Measurements from ENCODE around the gene KIAA0232.
A peak's percentile ranks its signal among the peaks of the same experiment; 100 is the strongest.

Gene KIAA0232

DNA sequence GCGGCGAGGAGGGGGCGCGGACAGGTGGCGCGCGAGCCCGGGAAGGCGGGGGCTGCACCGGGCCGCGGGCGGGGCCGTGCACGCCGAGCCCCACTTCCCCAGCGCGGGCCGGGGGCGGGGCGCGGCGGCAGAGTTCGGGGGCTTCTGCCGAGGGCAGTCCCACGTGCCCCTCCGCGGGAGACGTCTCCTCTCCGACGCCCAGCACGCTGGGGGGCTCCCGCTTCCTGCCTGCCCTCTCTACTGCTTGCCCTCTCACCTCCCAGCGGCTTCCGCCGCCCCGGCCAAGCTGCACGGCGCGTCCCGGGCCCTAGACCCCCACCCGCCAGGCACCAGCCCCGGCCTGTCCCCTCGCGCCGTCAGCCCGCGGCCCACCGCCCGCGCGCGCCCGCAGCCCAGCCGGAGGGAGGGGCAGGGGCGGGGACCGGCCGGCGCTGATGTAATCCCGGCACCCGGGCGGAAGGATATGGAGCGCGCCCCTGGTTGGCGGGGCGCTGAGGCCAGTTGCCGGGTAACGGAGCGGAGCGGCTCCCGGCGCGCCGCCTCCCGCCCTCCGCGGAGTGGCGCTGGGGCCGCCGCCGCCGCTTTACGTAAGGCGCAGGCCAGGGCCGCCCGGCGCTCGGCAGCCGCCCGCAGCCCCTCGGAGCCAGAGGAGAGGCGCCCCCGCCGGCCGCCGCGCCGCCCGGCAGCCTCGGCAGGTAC lies at the start of gene KIAA0232:
Gene KIAA0232, plus strand, starts transcription at position 581 of the 699 bp plus-strand sequence. CDS start 41,727 bp downstream, outside the sequence.
- Histone ChIP-seq H3K27ac (ENCODE audit: low read length) (peak within 1 kb of the TSS; percentile 70), H3K9me3 (ENCODE audit: control insufficient read depth in 1 of 2, low read length in 2 of 2) (no peaks in the 10 kb centered on the region), H3K36me3 (ENCODE audit: control insufficient read depth in 1 of 2, insufficient read depth in 2 of 2, low read length in 2 of 2) (peaks cover 0 to 5% of the 10 kb centered on the region in 2 donors), H3K4me3 (ENCODE audit: low read depth in 1 of 2, low read length in 2 of 2) (peak within 1 kb of the TSS; percentile 59 to 89), H3K27me3 (ENCODE audit: low read depth, low read length) (no peaks in the 10 kb centered on the region), H3K4me1 (ENCODE audit: control insufficient read depth in 1 of 2, insufficient read depth in 2 of 2, low read length in 2 of 2) (peaks cover 0 to 27% of the 10 kb centered on the region in 2 donors)

DNA sequence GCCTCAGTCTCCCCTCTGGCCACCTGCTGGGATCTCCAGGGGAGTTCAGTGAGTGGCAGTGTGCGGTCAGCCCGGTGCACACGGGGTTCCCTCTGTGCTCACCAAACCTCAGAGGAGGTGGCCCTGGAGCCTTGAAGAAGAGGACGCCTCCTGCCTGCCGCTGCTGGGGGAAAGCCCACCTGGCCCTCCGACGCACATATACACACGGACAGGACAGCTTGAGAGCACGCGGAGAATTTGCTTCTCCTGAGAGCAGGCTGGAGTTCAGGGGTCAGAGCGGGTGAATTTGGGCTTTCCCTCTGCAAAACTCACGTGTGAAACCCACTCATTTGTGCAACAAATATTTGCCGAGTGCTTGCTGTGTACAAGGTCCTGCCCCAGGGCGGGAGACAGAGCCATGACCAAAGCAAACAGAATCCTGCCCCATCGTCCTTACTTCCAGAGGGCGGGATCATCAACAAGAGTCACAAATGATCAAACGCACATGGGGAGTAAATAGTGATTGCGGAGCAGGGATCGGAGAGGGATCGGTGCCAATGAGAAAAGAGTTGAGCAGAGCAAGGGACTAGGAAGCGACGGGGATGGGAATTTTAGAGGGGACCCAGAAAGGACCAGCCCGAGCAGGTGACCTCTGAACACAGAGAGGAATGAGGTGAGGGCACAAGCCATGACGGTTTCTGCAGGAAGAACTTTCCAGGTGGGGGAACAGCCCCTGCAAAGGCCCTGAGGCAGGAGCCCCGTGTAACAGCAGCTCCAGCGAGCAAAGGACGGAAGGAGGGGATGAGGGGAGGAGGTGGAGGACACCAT lies 49.0 kb upstream of the KIAA0232 start:
- Histone ChIP-seq H3K4me3 (ENCODE audit: low read depth in 1 of 2, low read length in 2 of 2) (no peak overlapping the region), H3K27me3 (ENCODE audit: low read depth, low read length) (no peaks in the 10 kb centered on the region), H3K36me3 (ENCODE audit: control insufficient read depth in 1 of 2, insufficient read depth in 2 of 2, low read length in 2 of 2) (no peaks in the 10 kb centered on the region), H3K4me1 (ENCODE audit: control insufficient read depth in 1 of 2, insufficient read depth in 2 of 2, low read length in 2 of 2) (peaks cover 0 to 5% of the 10 kb centered on the region in 2 donors), H3K27ac (ENCODE audit: low read length) (no peak overlapping the region), H3K9me3 (ENCODE audit: control insufficient read depth in 1 of 2, low read length in 2 of 2) (no peaks in the 10 kb centered on the region)

- Histone ChIP-seq H3K36me3 (ENCODE audit: control insufficient read depth in 1 of 2, insufficient read depth in 2 of 2, low read length in 2 of 2) (no peaks in the 10 kb centered on the region), H3K27me3 (ENCODE audit: low read depth, low read length) (no peaks in the 10 kb centered on the region), H3K4me3 (ENCODE audit: low read depth in 1 of 2, low read length in 2 of 2) (no peak overlapping the region), H3K4me1 (ENCODE audit: control insufficient read depth in 1 of 2, insufficient read depth in 2 of 2, low read length in 2 of 2) (peaks cover 0 to under 1% of the 10 kb centered on the region in 2 donors), H3K27ac (ENCODE audit: low read length) (no peak overlapping the region), H3K9me3 (ENCODE audit: control insufficient read depth in 1 of 2, low read length in 2 of 2) (no peaks in the 10 kb centered on the region)
Observed at GRCh38 chr4:6734165-6734786, 48.3 kb upstream of the KIAA0232 start.

DNA sequence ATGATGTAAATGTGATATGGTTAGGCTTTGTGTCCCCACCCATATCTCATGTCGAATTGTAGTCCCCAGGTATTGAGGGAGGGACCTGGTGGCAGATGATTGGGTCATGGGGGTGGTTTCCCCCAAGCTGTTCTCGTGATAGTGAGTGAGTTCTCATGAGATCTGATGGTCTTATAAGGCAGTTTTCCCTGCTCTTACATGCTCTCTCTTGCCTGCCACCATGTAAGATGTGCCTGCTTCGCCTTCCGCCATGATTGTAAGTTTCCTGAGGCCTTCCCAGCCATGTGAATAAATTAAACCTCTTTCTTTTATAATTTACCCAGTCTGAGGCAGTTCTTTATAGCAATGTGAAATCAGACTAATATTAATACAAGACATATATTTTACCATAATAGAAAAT lies 42.6 kb upstream of the KIAA0232 start:
- H3K4me1 ChIP-seq (ENCODE audit: control insufficient read depth in 1 of 2, insufficient read depth in 2 of 2, low read length in 2 of 2) = no peaks in the 10 kb centered on the region
- no peaks in the 10 kb centered on the region for H3K9me3 ChIP-seq (ENCODE audit: control insufficient read depth in 1 of 2, low read length in 2 of 2)
- H3K36me3 ChIP-seq (ENCODE audit: control insufficient read depth in 1 of 2, insufficient read depth in 2 of 2, low read length in 2 of 2) = no peaks in the 10 kb centered on the region

GRCh38 chr4:6740347-6740746 lies 42.2 kb upstream of the KIAA0232 start:
- no peaks in the 10 kb centered on the region for H3K27me3 ChIP-seq (ENCODE audit: low read depth, low read length)
- H3K27ac ChIP-seq (ENCODE audit: low read length) = no peak overlapping the region
- no peak overlapping the region for H3K4me3 ChIP-seq (ENCODE audit: low read depth in 1 of 2, low read length in 2 of 2)
- H3K36me3 ChIP-seq (ENCODE audit: control insufficient read depth in 1 of 2, insufficient read depth in 2 of 2, low read length in 2 of 2) = no peaks in the 10 kb centered on the region
- H3K9me3 ChIP-seq (ENCODE audit: control insufficient read depth in 1 of 2, low read length in 2 of 2) = no peaks in the 10 kb centered on the region
- H3K4me1 ChIP-seq (ENCODE audit: control insufficient read depth in 1 of 2, insufficient read depth in 2 of 2, low read length in 2 of 2) = no peaks in the 10 kb centered on the region

More for the DNA sequence above, 42.6 kb upstream of the KIAA0232 start:
- no peaks in the 10 kb centered on the region for H3K27me3 ChIP-seq (ENCODE audit: low read depth, low read length)
- no peak overlapping the region for H3K4me3 ChIP-seq (ENCODE audit: low read depth in 1 of 2, low read length in 2 of 2)
- H3K27ac ChIP-seq (ENCODE audit: low read length) = no peak overlapping the region

GRCh38 chr4:6742507-6742906 lies 40.0 kb upstream of the KIAA0232 start:
- H3K27ac ChIP-seq (ENCODE audit: low read length) = no peak overlapping the region
- H3K27me3 ChIP-seq (ENCODE audit: low read depth, low read length) = no peaks in the 10 kb centered on the region
- no peaks in the 10 kb centered on the region for H3K9me3 ChIP-seq (ENCODE audit: control insufficient read depth in 1 of 2, low read length in 2 of 2)
- H3K4me1 ChIP-seq (ENCODE audit: control insufficient read depth in 1 of 2, insufficient read depth in 2 of 2, low read length in 2 of 2) = no peaks in the 10 kb centered on the region
- H3K4me3 ChIP-seq (ENCODE audit: low read depth in 1 of 2, low read length in 2 of 2) = no peak overlapping the region
- H3K36me3 ChIP-seq (ENCODE audit: control insufficient read depth in 1 of 2, insufficient read depth in 2 of 2, low read length in 2 of 2) = no peaks in the 10 kb centered on the region

DNA sequence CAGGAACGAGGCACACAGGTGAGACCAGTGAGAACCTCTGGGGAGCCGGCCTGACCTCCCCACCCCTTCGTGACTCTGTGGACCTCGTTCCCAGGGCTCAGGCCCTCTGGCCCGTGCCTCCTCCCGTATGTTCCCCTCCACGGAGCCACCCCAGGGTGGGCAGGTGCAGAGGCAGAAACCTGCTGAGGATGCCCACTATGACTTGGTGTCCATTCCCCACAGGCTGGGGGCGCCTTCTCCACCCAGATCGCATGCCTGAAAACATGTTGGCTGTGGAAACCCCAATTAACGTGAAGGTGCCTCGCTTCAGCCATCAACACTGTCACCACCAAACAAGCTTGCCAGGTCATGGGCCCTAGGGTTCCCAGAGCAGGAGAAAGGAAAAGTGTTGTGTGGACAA lies 39.5 kb upstream of the KIAA0232 start:
- Histone ChIP-seq H3K36me3 (ENCODE audit: control insufficient read depth in 1 of 2, insufficient read depth in 2 of 2, low read length in 2 of 2) (no peaks in the 10 kb centered on the region), H3K9me3 (ENCODE audit: control insufficient read depth in 1 of 2, low read length in 2 of 2) (no peaks in the 10 kb centered on the region), H3K27ac (ENCODE audit: low read length) (no peak overlapping the region), H3K4me3 (ENCODE audit: low read depth in 1 of 2, low read length in 2 of 2) (no peak overlapping the region), H3K27me3 (ENCODE audit: low read depth, low read length) (no peaks in the 10 kb centered on the region), H3K4me1 (ENCODE audit: control insufficient read depth in 1 of 2, insufficient read depth in 2 of 2, low read length in 2 of 2) (no peaks in the 10 kb centered on the region)

DNA sequence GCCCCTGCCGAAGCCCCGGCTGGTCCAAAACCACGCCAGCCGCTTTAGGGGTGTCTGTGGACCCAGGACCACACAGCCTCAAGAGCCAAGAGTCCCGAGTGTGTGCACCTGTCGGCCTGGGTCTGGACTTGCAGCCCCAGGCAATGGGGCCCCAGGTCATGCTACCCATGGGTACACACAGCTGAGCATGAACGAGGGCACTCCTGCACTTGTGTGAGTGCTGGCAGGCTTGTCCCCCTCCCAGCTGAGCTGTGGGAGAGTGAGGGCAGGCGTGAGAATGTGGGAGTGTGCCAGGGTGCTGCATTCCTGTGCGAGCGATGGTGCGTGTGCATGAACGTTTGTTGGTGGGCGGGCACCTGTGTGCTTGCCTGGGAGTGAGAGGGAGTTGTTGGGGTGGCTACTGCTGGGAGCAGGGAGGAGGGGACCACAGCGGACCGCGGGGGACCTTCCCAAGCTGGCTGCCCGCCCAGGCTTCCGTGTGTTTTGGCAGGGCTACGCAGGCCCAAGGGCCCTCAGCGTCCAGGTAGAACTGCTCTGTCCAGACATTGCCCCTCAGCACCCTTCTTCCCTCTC lies 35.7 kb upstream of the KIAA0232 start:
- Histone ChIP-seq H3K9me3 (ENCODE audit: control insufficient read depth in 1 of 2, low read length in 2 of 2) (no peaks in the 10 kb centered on the region), H3K27me3 (ENCODE audit: low read depth, low read length) (no peaks in the 10 kb centered on the region), H3K36me3 (ENCODE audit: control insufficient read depth in 1 of 2, insufficient read depth in 2 of 2, low read length in 2 of 2) (no peaks in the 10 kb centered on the region), H3K4me3 (ENCODE audit: low read depth in 1 of 2, low read length in 2 of 2) (no peak overlapping the region), H3K27ac (ENCODE audit: low read length) (no peak overlapping the region), H3K4me1 (ENCODE audit: control insufficient read depth in 1 of 2, insufficient read depth in 2 of 2, low read length in 2 of 2) (no peaks in the 10 kb centered on the region)

DNA sequence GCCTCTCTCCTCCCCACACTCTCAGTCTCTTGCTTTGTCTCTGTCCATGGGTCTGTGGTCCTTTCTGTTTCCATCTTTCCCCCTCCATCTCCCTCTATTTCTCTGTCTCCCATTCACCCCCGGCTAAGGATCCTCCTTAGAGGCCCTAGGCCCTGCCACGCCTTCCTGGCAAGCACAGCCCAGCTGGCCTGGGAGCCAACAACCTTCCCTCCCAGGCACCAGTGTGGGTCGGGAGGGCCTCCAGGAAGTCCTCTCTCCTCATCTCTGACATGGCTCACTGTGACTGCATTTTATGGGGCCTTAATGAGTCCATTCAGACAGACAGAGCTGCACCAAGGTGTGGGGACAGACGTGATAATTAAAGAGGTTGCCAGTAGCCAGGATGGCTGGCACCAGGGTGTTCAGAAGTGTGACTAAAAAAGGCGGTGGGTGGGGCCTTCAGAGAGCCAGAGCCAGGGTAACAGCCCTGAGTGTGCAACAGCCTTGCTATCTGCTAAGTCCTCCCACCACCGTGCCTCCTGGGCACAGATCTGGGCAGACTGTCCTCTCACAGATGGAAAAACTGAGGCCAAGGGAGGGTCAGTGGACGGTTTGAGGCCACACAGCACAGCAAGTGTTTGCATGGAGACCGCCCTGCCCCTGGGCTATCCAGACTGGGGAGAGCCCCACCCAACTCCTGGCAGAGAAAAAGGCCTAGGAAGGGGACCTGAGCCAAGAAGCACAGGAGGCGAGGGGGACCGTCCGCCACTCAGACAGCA lies 35.1 kb upstream of the KIAA0232 start:
- H3K4me3 ChIP-seq (ENCODE audit: low read depth in 1 of 2, low read length in 2 of 2) = no peak overlapping the region
- no peak overlapping the region for H3K27ac ChIP-seq (ENCODE audit: low read length)
- H3K27me3 ChIP-seq (ENCODE audit: low read depth, low read length) = no peaks in the 10 kb centered on the region
- H3K9me3 ChIP-seq (ENCODE audit: control insufficient read depth in 1 of 2, low read length in 2 of 2) = no peaks in the 10 kb centered on the region
- no peaks in the 10 kb centered on the region for H3K4me1 ChIP-seq (ENCODE audit: control insufficient read depth in 1 of 2, insufficient read depth in 2 of 2, low read length in 2 of 2)
- no peaks in the 10 kb centered on the region for H3K36me3 ChIP-seq (ENCODE audit: control insufficient read depth in 1 of 2, insufficient read depth in 2 of 2, low read length in 2 of 2)

- Histone ChIP-seq H3K4me1 (ENCODE audit: control insufficient read depth in 1 of 2, insufficient read depth in 2 of 2, low read length in 2 of 2) (no peaks in the 10 kb centered on the region), H3K27me3 (ENCODE audit: low read depth, low read length) (no peaks in the 10 kb centered on the region), H3K36me3 (ENCODE audit: control insufficient read depth in 1 of 2, insufficient read depth in 2 of 2, low read length in 2 of 2) (no peaks in the 10 kb centered on the region), H3K9me3 (ENCODE audit: control insufficient read depth in 1 of 2, low read length in 2 of 2) (no peaks in the 10 kb centered on the region), H3K4me3 (ENCODE audit: low read depth in 1 of 2, low read length in 2 of 2) (no peak overlapping the region), H3K27ac (ENCODE audit: low read length) (peak overlapping the region; percentile 2)
Observed at GRCh38 chr4:6748286-6748685, 34.2 kb upstream of the KIAA0232 start.

All from muscle layer of duodenum (tissue), 2 donors.